ENCODE measurements around the gene SLIT1. TPM values are rescaled to one million over a fixed set of nuclear protein-coding genes. Genes with fewer than 3 reads are reported as not detected.

Gene SLIT1
- total RNA-seq, 1 donor from 2014 or later: 0.08 TPM

- ATAC-seq: no peak
- intact Hi-C loops (cut with DNase I): no loop called here
- no peak for DNase-seq (ENCODE audit: missing footprints)
Measured at GRCh38 chr10:97127509-97127908, 58.2 kb downstream of the SLIT1 start.

GRCh38 chr10:97124211-97124610 is 61.5 kb downstream of the SLIT1 start:
- ATAC-seq: no peak
- DNase-seq (ENCODE audit: missing footprints): no peak

GRCh38 chr10:97123765-97124164 is 62.0 kb downstream of the SLIT1 start:
- DNase-seq (ENCODE audit: missing footprints): no peak
- no peak for ATAC-seq
- intact Hi-C loops (cut with DNase I): no loop called here

More at GRCh38 chr10:97124211-97124610, 61.5 kb downstream of the SLIT1 start:
- intact Hi-C loops (cut with DNase I): no loop called here

- ATAC-seq (no peak), DNase-seq (ENCODE audit: missing footprints) (no peak)
- intact Hi-C loops (cut with DNase I): no loop called here
Measured at GRCh38 chr10:97121041-97121440, 64.7 kb downstream of the SLIT1 start.

GRCh38 chr10:97120370-97120769 is 65.4 kb downstream of the SLIT1 start:
- DNase-seq (ENCODE audit: missing footprints): no peak
- no peak for ATAC-seq
- intact Hi-C loops (cut with DNase I): no loop called here

- intact Hi-C loops (cut with DNase I): no loop called here
- ATAC-seq (no peak), DNase-seq (ENCODE audit: missing footprints) (no peak)
Measured at GRCh38 chr10:97119058-97119745, 66.6 kb downstream of the SLIT1 start.

GRCh38 chr10:97117372-97117771 is 68.4 kb downstream of the SLIT1 start:
- ATAC-seq (peak; percentile 42), DNase-seq (ENCODE audit: missing footprints) (no peak)
- intact Hi-C loops (cut with DNase I): no loop called here

GRCh38 chr10:97116462-97117162 is 69.1 kb downstream of the SLIT1 start:
- no peak for ATAC-seq
- intact Hi-C loops (cut with DNase I): no loop called here
- DNase-seq (ENCODE audit: missing footprints): no peak

GRCh38 chr10:97115846-97116245 is 69.9 kb downstream of the SLIT1 start:
- DNase-seq (ENCODE audit: missing footprints) (no peak), ATAC-seq (no peak)
- intact Hi-C loops (cut with DNase I): no loop called here

GRCh38 chr10:97111615-97112014 is 74.1 kb downstream of the SLIT1 start:
- ATAC-seq: no peak
- intact Hi-C loops (cut with DNase I): no loop called here

GRCh38 chr10:97109547-97109946 is 76.2 kb downstream of the SLIT1 start:
- intact Hi-C loops (cut with DNase I): no loop called here
- DNase-seq (ENCODE audit: missing footprints): no peak
- no peak for ATAC-seq

More at GRCh38 chr10:97111615-97112014, 74.1 kb downstream of the SLIT1 start:
- DNase-seq (ENCODE audit: missing footprints): no peak

- DNase-seq (ENCODE audit: missing footprints): no peak
- intact Hi-C loops (cut with DNase I): no loop called here
- ATAC-seq: no peak
Measured at GRCh38 chr10:97107551-97107950, 78.2 kb downstream of the SLIT1 start.

GRCh38 chr10:97106207-97106606 is 79.6 kb downstream of the SLIT1 start:
- DNase-seq (ENCODE audit: missing footprints): no peak
- intact Hi-C loops (cut with DNase I): no loop called here
- ATAC-seq: no peak

- ATAC-seq: no peak
- no peak for DNase-seq (ENCODE audit: missing footprints)
- intact Hi-C loops (cut with DNase I): no loop called here
Measured at GRCh38 chr10:97105303-97105702, 80.5 kb downstream of the SLIT1 start.

GRCh38 chr10:97103316-97104080 is 82.3 kb downstream of the SLIT1 start:
- DNase-seq (ENCODE audit: missing footprints): no peak
- ATAC-seq: no peak
- intact Hi-C loops (cut with DNase I): no loop called here

GRCh38 chr10:97102441-97102840 is 83.3 kb downstream of the SLIT1 start:
- intact Hi-C loops (cut with DNase I): no loop called here
- DNase-seq (ENCODE audit: missing footprints): peak; percentile 78
- ATAC-seq: peak; percentile 92

GRCh38 chr10:97101166-97101940 is 84.4 kb downstream of the SLIT1 start:
- intact Hi-C loops (cut with DNase I): no loop called here
- ATAC-seq (no peak), DNase-seq (ENCODE audit: missing footprints) (no peak)

- intact Hi-C loops (cut with DNase I): no loop called here
- no peak for DNase-seq (ENCODE audit: missing footprints)
- no peak for ATAC-seq
Measured at GRCh38 chr10:97100657-97101056, 85.1 kb downstream of the SLIT1 start.

- DNase-seq (ENCODE audit: missing footprints) (no peak), ATAC-seq (no peak)
- intact Hi-C loops (cut with DNase I): no loop called here
Measured at GRCh38 chr10:97099868-97100267, 85.9 kb downstream of the SLIT1 start.
